NCI-H2227 (cell line): ENCODE measurements around the gene TPSD1.
A peak's percentile ranks its signal among the peaks of the same experiment; 100 is the strongest.
"Not testable (repeated sequence)": the region's sequence is repeated elsewhere in the genome, so short reads cannot be mapped to it uniquely, and the experiment has no call there.

ENCODE experiments used
- DNase-seq: peaks from one replicate; lab custom pipeline; 2025; ENCODE audit not compliant: unreplicated experiment; lab: John Stamatoyannopoulos, UW

Gene TPSD1

DNA sequence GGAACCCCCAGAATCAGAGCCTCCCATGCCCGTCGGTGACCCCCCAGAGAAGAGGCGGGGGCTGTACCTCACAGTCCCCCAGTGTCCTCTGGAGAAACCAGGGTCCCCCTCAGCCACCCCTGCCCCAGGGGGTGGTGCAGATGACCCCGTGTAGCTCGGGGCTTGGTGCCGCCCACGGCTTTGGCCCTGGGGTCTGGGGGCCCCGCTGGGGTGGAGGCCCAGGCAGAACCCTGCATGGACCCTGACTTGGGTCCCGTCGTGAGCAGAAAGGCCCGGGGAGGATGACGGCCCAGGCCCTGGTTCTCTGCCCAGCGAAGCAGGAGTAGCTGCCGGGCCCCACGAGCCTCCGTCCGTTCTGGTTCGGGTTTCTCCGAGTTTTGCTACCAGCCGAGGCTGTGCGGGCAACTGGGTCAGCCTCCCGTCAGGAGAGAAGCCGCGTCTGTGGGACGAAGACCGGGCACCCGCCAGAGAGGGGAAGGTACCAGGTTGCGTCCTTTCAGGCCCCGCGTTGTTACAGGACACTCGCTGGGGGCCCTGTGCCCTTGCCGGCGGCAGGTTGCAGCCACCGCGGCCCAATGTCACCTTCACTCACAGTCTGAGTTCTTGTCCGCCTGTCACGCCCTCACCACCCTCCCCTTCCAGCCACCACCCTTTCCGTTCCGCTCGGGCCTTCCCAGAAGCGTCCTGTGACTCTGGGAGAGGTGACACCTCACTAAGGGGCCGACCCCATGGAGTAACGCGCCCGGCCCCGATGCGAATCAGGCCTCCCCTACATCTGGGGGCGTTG is 34.8 kb upstream of the TPSD1 start:
- no peak for DNase-seq

DNA sequence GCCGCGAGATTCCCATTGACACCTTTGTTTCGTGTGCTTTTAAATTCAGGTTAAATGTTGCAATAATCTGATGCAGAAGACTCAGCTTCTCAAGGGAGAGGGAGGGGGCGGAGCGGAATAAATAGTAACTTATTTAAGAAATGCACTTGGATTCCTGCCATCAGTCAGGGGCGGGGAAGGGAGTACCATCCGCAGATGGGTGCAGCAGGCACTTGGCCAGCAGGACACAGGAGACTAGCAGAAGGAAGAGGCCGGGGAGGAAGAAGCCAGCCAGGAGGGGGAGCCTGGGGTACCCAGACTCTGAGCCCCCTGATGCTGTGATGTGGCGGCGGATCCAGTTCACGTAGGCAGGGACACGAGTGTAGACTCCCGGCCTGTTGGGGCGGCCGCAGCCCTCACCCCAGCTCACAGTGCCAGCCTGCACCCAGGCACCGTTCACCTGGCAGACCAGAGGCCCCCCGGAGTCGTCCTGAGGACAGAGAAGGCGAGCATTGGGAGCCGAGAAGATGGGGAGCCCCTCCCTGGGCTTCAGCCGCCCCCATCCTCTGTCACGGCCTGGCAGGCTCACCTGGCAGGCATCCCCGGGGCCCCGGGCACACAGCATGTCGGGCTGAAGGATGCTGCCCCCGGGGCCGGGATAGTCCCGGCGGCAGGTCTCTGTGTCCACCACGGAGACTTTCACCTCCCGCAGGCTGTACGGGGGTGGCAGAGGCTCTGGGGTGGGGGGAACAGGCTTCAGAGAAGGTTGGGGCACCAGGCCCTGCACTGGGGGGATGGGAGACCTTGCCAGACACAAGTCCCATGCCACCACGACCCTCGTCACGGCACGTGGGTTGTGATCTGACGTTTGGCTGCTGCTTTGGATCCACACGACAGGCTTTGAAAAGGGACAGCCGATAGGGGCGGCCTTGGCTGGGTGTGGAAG is 34.0 kb upstream of the TPSD1 start:
- DNase-seq = no peak

DNA sequence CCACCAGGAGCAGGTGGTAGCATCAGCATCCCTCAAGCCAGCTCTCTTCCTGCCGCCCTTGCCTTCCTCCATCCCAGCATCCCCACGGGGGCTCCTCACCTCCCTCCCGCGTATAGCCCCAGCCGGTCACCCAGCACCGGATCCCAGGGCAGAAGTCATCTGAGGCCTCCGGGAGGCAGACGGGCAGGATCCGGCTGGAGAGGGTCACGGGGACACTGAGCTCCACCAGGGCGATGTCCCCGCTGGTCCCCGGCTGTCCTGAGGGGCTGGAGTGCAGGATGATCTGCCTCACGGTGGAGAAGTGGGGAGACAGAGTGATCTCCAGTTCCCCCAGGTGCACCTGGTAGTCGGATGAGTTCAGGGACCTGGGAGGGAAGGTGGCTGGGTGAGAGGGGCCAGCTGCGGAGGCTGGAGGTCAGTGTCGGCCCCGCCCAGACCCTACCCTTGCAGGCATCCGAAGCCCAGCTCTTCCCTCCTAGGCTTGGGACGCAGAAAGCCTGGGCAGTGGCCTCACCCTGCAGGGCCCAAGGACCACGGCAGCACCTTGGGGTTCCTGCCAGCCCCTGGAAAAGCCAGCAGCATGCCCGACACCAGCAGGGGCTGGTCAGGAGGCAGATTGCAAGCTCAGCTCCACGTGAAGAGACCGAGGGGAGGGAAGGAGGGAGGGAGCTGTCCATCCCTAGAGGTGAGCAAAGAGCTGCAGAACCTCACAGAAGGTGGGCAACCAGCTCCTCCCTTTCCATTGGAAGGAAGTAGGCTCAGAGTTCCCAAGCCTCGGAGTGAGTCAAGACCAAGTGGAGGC is 33.1 kb upstream of the TPSD1 start:
- no peak for DNase-seq

DNA sequence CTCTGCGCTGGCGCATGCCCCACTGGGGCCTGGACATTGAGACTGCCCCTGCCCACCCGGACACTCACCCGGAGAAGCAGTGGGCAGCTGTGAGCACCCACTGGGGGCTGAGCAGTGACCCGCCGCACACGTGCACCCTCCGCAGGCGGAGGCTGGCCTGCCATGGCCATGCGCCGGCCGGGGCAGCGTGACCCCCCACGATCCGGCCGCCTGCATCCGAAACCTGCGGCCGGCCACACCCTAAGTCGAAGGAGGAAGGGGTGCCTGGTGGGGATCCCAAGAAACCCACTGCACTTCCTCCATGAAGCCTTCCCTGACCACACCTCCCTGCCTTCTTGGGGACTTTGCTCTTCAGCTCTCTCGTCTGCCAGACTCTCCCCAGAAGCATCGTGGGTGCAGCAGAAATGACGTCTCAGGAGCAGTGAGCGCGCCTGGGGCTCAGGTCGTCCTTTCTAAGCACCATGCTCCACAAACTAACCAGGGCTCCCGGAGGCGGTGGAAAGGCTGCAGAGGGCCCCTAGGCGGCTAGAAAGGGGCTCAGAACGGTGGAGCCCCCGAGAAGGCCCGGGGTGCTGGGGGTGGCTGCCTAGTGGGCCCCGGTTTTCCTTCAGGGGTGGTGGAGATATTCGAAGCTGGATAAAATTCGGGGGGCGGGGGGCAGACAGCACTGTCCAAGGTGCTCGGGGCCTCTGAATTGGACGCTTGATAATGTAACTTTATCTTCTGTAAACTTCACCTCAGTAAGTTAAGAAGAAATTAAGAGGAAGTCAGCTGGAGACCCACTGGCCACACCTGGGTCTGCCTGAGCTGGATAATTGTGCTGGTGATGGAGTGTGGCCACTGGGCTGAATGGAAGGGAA is 32.3 kb upstream of the TPSD1 start:
- no peak for DNase-seq

DNA sequence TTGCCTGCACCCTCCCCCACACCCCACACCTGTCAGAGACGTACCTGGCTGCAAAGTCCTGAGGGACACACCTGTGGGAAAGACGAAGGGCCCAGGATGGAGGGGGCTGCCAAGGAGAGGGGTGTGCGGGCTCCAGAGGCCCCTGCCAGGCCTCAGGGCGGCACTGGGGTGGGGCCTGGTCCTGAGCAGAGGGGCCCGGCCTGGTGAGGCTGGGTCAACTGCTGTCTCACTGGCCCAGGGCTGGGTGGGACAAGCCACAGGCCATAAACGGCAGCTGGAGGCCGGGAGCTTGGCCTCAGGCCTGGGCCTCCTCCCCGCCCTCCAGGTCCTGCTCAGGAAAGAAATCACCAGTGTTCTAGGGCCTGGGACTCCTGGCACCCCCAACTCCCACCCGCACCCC is 31.3 kb upstream of the TPSD1 start:
- no peak for DNase-seq

DNA sequence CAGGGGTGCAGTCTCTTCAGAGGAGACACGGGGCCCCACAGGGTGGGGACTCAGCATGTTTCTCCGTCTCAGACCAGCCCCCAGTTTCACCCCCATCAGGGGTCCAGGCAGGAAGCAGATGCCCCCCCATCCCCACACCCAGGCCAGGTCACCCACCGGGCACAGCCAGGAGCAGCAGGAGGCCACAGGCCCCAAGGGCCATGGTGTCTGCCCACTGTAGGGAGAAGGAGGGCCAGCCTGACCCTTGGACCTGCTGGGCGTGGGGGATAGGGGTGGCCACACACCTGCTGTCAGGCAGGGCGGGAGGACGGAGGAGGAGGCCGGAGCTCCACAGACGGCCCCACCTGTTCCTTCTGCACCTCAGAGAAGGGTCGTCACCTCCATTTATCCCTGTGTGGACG is 30.8 kb upstream of the TPSD1 start, which contains the start of gene TPSG1:
Gene TPSG1, minus strand, starts transcription at position 218 of the 401 bp plus-strand sequence. Its CDS starts 16 bp downstream, at position 202.
- DNase-seq = no peak

DNA sequence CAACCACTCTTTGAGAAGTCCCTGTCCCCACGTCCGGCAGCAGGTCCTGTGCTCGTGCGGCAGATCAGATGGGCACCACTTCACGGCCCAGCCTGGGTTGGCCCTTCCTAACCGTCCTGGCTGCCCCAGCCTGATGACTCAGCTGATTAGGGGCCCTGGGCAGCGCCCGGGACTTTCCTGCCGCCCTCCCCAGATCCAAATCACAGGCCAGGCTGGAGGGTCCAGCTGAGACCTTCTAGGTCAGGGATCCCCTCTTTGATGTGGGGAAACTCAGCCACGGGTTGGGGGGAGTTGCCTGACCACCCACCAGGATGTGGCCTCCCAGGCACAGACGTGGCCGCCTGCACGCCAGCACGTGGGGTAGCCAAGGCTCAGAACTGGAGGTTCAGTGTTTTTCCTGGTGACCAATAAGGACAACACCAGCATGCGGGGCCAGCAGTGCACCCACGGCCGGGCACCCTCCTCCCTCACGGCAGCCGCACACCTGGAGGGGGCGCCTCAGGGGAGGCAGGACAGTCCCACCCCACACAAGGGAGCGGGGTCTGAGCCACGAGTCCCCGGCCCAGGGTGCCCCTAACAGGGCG is 30.0 kb upstream of the TPSD1 start:
- not testable (repeated sequence) for DNase-seq

DNA sequence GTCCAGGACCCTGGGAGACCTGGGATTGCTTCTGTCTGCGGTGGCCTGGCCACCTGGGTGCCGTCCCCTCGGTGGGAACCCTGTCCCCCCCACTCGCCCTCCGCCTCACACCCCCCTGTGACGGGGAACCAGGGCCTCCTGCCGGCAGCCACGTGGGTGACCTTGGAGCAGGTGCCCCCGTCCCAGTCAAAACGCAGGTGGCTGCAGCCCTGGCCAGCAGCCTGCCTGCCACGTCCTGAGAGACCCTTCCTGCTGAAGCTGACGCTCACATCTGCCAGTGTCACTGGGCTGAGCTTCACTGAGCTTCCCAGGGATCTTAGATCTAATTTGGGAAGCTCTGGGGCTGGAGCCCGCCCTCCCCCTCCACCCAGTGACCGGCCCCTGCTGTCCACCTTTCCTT is 29.2 kb upstream of the TPSD1 start:
- DNase-seq = not testable (repeated sequence)

DNA sequence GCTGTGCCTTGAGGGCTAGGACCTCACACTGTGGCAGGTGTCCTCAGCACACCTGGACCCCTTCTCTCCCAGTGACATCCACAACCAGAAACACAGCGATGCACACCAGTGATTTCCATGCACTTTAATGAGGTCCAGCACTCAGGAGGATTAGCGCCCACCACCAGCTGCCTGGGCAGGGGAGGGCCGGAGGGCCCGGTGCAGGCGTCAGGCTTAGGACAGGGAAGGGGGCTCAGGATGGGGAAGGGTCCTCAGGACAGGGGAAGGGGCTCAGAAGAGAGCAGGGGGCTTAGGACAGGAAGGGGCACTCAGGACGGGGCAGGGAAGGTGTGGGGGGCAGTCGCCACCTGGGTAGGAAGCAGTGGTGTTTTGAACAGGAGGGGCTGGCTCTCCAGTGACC is 27.6 kb upstream of the TPSD1 start:
- DNase-seq = not testable (repeated sequence)

DNA sequence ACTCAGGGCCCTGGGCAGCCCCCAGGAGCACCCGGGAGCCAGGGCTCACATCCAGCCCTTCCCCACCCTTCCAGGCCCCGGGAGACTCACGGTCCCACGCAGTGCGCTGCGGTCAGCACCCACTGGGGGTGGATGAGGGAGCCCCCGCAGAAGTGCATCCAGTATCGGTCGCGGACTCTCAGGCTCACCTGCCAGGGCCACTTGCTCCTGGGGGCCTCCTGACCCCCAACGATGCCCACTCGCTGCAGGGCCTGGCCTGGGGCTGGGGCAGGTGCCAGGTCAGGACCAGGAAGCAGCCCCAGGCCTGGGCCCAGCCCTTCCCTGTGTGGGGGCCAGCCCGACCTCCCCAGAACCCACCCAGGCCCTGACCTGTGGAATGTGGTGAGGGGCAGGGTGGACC is 26.4 kb upstream of the TPSD1 start:
- DNase-seq = not testable (repeated sequence)

DNA sequence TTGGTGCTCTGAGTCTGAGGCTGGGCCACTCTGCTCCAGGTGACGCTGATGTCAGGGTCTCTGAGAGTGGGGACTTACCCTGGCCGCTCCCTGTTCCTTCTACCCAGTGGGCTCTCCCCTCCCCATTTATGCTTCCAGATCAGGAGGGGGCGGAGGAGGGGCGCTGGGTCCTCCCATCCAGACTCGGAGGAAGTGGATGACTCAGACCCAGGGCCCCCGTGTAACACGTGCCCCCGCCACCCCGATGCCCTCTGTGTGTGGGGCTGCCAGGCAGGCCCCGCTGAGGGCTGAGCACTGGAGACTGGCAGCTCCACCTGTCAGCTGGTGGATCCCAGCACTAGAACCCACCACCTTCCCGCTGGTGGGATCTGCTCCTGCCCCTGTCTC is 25.8 kb upstream of the TPSD1 start, which contains the start of gene TPSB2:
Gene TPSB2, minus strand, starts transcription at position 101 of the 387 bp plus-strand sequence. CDS start 233 bp downstream, outside the sequence.
- not testable (repeated sequence) for DNase-seq

DNA sequence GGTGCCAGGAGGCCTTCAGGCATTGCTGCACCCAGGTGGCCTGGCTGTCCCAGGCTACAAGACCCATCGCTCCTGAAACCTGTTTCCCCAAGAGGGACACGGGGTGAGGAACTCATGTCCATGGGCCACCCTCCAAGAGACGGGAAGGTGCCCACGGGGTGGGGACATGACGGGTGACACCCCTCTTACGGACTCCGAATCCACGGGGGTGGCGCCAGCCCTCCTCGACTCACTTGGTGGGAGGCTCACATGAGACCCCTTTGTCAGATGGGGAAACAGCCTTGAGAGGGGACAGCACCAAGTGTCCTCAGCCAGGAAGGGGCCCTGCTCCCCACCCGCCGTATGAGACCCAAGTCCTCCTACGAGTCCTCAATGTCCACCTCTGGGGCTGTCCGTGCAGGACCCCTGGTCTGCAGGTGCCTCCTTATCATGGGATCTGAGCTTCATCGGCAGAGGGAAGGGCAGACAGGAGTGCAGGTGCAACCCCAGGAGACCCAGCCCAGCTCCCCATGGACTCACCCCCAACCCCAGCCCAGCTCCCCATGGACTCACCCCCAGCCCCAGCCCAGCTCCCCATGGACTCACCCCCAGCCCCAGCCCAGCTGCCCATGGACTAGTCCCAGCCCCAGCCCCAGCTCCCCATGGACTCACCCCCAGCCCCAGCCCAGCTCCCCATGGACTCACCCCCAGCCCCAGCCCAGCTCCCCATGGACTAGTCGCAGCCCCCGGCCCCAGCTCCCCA is 25.2 kb upstream of the TPSD1 start:
- not testable (repeated sequence) for DNase-seq

DNA sequence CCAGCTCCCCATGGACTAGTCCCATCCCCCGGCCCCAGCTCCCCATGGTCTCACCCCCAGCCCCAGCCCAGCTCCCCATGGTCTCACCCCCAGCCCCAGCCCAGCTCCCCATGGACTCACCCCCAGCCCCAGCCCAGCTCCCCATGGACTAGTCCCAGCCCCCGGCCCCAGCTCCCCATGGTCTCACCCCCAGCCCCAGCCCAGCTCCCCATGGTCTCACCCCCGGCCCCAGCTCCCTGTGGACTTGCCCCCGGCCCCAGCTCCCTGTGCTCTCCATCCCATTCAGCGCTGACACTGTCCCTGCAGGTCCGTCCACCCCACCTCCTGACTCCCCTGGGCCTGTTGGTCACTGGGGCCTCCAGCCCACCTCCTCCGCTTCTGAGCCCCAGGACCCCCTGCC is 24.6 kb upstream of the TPSD1 start:
- not testable (repeated sequence) for DNase-seq

DNA sequence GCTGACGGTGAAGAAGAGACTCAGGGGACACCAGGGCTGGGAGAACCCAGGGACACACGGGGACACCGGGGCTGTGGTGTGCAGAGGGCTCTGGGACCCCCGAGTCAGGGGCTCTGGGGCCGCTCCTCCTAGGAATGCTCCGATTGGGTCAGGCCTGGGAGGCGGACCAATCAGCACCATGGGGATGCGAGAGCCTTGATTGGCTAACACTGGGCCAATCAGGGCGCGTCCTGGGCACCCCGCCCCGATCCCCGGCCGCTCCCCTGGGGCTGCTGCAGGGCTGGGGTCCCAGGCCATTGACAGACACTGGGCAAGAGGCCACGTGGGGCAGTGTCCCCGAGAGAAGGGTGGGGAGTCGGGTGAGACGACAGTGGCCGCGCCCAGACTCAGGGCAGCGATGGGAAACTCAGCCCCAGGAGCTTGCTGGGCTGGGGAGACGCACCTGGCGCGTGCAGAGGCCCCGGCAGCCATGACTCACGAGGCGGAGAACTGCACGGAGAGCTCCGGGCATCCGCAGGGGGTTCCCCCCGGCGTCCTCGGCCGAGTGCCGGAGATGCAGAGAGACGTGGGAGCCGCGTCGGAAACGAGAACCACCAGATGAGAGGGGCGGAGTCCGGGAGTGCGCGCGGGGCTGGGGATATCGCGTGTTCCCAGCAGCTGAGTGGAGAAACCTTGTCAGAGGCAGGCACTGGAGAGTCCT is 23.7 kb upstream of the TPSD1 start:
- not testable (repeated sequence) for DNase-seq

DNA sequence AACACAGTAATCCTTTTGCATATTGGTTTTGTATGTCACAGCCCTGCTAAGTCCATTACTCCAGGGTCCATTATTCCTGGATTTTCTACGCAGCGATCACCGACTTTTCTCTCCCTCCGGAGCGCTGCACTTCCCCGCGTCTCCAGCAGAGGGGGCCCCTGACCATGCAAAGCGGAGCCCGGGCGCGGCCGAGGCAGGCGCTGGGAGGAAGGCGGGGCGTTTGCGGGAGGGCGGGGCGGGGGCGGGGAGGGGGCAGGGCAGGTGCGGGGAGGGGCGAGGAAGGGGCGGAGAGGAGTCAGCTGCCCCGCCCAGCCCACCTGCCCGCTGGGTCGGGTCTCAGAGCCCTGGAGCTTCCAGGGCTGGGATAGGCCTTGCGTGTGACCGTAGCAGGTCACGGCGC is 19.2 kb upstream of the TPSD1 start:
- DNase-seq = not testable (repeated sequence)

DNA sequence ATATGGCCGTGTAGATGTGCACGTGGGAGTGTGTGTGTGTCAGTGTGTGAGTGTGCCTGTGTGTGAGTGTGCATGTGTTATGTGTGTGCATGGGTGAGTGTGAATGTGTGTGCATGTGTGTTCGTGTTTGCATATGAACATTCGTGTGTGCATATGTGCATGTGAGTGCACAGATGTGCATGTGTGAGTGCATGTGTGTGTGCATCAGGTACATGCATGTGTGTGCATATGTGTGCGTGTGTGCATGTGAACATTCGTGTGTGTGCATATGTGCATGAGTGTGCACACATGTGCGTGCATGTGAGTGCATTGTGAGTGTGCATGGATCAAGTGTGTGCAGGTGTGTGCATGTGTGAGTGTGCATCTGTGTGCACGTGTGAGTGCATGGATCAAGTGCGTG is 17.9 kb upstream of the TPSD1 start:
- DNase-seq = no peak

DNA sequence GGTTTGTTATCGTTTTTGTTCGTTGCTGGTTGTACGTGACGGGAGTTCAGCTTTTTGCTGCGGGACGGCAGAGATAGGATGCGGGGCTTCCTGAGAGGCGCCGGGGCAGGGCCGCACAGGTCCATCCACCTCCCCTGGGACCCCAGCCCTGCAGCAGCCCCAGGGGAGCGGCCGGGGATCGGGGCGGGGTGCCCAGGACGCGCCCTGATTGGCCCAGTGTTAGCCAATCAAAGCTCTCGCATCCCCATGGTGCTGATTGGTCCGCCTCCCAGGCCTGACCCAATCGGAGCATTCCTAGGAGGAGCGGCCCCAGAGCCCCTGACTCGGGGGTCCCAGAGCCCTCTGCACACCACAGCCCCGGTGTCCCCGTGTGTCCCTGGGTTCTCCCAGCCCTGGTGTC is 17.0 kb upstream of the TPSD1 start:
- peak; percentile 26 for DNase-seq

DNA sequence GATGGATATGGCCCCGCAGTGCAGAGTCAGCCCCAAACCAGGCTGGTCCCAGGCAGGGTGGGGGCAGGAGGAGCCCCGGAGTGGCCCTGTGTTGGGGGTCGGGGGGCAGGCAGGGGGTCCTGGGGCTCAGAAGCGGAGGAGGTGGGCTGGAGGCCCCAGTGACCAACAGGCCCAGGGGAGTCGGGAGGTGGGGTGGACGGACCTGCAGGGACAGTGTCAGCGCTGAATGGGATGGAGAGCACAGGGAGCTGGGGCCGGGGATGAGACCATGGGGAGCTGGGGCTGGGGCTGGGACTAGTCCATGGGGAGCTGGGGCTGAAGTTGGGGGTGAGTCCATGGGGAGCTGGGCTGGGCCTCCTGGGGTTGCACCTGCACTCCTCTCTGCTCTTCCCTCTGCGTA is 16.3 kb upstream of the TPSD1 start:
- DNase-seq = not testable (repeated sequence)
